KMS-11 (cell line): ENCODE data around the gene IGLON5.

ENCODE experiments used
- H2AFZ ChIP-seq: fragments of 200-600 bp; sonication (generic); 2 replicates; pipeline ENCODE4 v1.6.1; 2016; ENCODE audit warnings: antibody characterized with exemption, mixed run types, low read depth
- H3K27ac ChIP-seq: fragments of 200-600 bp; sonication (generic); 2 replicates; pipeline ENCODE4 v1.6.1; 2016; ENCODE audit warnings: mild to moderate bottlenecking, mixed run types
- H3K27me3 ChIP-seq: fragments of 200-600 bp; sonication (generic); 2 replicates; pipeline ENCODE4 v1.6.1; 2017; ENCODE audit warnings: mild to moderate bottlenecking, low read depth, mixed run types, moderate library complexity; ENCODE audit not compliant: insufficient read depth
- H3K36me3 ChIP-seq: fragments of 200-600 bp; sonication (generic); 2 replicates; pipeline ENCODE4 v1.6.1; 2017; ENCODE audit warnings: mild to moderate bottlenecking, mixed run types; ENCODE audit not compliant: insufficient read depth
- H3K4me1 ChIP-seq: fragments of 200-600 bp; sonication (generic); 2 replicates; pipeline ENCODE4 v1.6.1; 2016; ENCODE audit warnings: mild to moderate bottlenecking, low read depth, mixed run types; ENCODE audit not compliant: poor library complexity, severe bottlenecking
- H3K4me2 ChIP-seq: fragments of 200-600 bp; sonication (generic); 2 replicates; pipeline ENCODE4 v1.7.0; 2016; ENCODE audit warnings: mild to moderate bottlenecking, mixed run types
- H3K4me3 ChIP-seq: fragments of 200-600 bp; sonication (generic); IDR thresholded peaks from 2 replicates; pipeline ENCODE4 v1.6.1; 2017; ENCODE audit warnings: low read depth, low read length, mixed read lengths; ENCODE audit not compliant: insufficient read depth
- H3K79me2 ChIP-seq: fragments of 200-600 bp; sonication (generic); 2 replicates; pipeline ENCODE4 v1.6.1; 2016; ENCODE audit warnings: low read depth, mixed run types; ENCODE audit not compliant: insufficient read depth
- H3K9ac ChIP-seq: fragments of 200-600 bp; sonication (generic); 2 replicates; pipeline ENCODE4 v1.6.1; 2016; ENCODE audit warnings: mild to moderate bottlenecking, mixed run types
- H4K20me1 ChIP-seq: fragments of 200-600 bp; sonication (generic); 2 replicates; pipeline ENCODE4 v1.6.1; 2016; ENCODE audit warnings: mild to moderate bottlenecking, mixed run types; ENCODE audit not compliant: insufficient read depth
- CTCF ChIP-seq: fragments of 200-600 bp; sonication (generic); conservative IDR thresholded peaks from 2 replicates; pipeline ENCODE4 v1.6.1; 2017; ENCODE audit warnings: low read depth, mild to moderate bottlenecking, antibody characterized with exemption, low read length, moderate library complexity, mixed read lengths

IGLON5 gene

GRCh38 chr19:51289635-51290034 is 21.8 kb upstream of the IGLON5 start:
- H3K27ac ChIP-seq, result no peak overlapping the region

GRCh38 chr19:51292971-51293370 is 18.5 kb upstream of the IGLON5 start:
- Histone ChIP-seq H3K27ac (no peak overlapping the region), H3K27me3 (no peaks in the 10 kb centered on the region; the same call in 1 of the 2 replicates), H3K4me2 (no peak overlapping the region), H3K9ac (no peak overlapping the region), H3K4me3 (no peak overlapping the region), H2AFZ (no peak overlapping the region), H3K4me1 (no peaks in the 10 kb centered on the region), H3K79me2 (no peaks in the 10 kb centered on the region), H3K36me3 (no peaks in the 10 kb centered on the region), H4K20me1 (no peaks in the 10 kb centered on the region)
- TF ChIP-seq CTCF, result no peak

More at GRCh38 chr19:51289635-51290034, 21.8 kb upstream of the IGLON5 start:
- Histone ChIP-seq H2AFZ (no peak overlapping the region), H4K20me1 (no peaks in the 10 kb centered on the region), H3K9ac (no peak overlapping the region), H3K79me2 (no peaks in the 10 kb centered on the region), H3K36me3 (no peaks in the 10 kb centered on the region), H3K4me2 (no peak overlapping the region), H3K4me3 (no peak overlapping the region), H3K4me1 (no peaks in the 10 kb centered on the region), H3K27me3 (no peaks in the 10 kb centered on the region)
- TF ChIP-seq CTCF, result no peak

- no peaks in the 10 kb centered on the region; the same call in 1 of the 2 replicates for H3K27me3 ChIP-seq
- H3K4me3 ChIP-seq, result no peak overlapping the region
- H3K79me2 ChIP-seq, result no peaks in the 10 kb centered on the region
- H3K27ac ChIP-seq, result no peak overlapping the region
- TF ChIP-seq CTCF, result no peak
- H3K9ac ChIP-seq, result no peak overlapping the region
- H4K20me1 ChIP-seq, result no peaks in the 10 kb centered on the region
- no peaks in the 10 kb centered on the region for H3K4me1 ChIP-seq
- no peak overlapping the region for H2AFZ ChIP-seq
- H3K36me3 ChIP-seq, result no peaks in the 10 kb centered on the region
- no peak overlapping the region for H3K4me2 ChIP-seq
Measured at GRCh38 chr19:51293571-51294210, 17.8 kb upstream of the IGLON5 start.

- no peaks in the 10 kb centered on the region; the same call in 1 of the 2 replicates for H3K27me3 ChIP-seq
- no peaks in the 10 kb centered on the region for H4K20me1 ChIP-seq
- no peak overlapping the region for H3K4me3 ChIP-seq
- H3K4me1 ChIP-seq, result no peaks in the 10 kb centered on the region
- no peak overlapping the region for H2AFZ ChIP-seq
- H3K36me3 ChIP-seq, result no peaks in the 10 kb centered on the region
- H3K27ac ChIP-seq, result no peak overlapping the region
- no peak overlapping the region for H3K4me2 ChIP-seq
- no peaks in the 10 kb centered on the region for H3K79me2 ChIP-seq
- no peak for TF ChIP-seq CTCF
- no peak overlapping the region for H3K9ac ChIP-seq
Measured at GRCh38 chr19:51294211-51294976, 17.1 kb upstream of the IGLON5 start.
